Lower leg skin (tissue), 3 donors: ENCODE measurements around the gene YPEL5.

ENCODE experiments used
- POLR2A ChIP-seq, 2 donors: fragments of 450-650 bp; IDR thresholded peaks; one replicate each; pipeline ENCODE4 v1.6.1; 2016 to 2017; ENCODE audit warnings: antibody characterized with exemption in 2 of 2, mild to moderate bottlenecking in 1 of 2, moderate library complexity in 1 of 2
- TF ChIP-seq, protein P1 (sequence below), 3 donors: fragments of 450-650 bp; IDR thresholded peaks; one replicate each; pipeline ENCODE4 v1.5.1; 2016; ENCODE audit warnings: antibody characterized with exemption in 3 of 3, mild to moderate bottlenecking in 3 of 3, moderate library complexity in 2 of 3

DNA sequence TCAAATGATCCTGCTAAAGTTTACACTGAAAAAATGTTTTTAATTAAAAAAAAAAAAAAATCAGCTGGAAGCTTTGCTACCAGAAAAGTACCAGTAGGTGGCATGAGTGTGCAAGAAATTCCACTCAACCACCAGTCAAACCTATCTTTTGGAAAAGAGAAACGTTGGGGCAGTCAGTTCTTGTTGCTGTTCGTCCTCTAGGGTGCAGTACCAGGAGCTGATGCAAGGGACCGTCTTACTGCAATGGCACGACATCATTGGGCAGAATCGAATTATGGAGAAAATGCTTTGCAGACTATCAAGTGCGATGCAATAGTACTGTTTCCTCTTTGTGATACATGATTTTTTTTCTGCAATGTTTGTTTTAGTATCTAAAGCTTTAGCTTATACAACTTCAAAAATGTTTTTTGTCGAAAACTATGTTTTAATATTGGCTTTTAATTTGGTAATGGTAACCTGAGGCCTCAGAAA, 18.3 kb downstream of the YPEL5 start:
- TF ChIP-seq, protein P1, sequence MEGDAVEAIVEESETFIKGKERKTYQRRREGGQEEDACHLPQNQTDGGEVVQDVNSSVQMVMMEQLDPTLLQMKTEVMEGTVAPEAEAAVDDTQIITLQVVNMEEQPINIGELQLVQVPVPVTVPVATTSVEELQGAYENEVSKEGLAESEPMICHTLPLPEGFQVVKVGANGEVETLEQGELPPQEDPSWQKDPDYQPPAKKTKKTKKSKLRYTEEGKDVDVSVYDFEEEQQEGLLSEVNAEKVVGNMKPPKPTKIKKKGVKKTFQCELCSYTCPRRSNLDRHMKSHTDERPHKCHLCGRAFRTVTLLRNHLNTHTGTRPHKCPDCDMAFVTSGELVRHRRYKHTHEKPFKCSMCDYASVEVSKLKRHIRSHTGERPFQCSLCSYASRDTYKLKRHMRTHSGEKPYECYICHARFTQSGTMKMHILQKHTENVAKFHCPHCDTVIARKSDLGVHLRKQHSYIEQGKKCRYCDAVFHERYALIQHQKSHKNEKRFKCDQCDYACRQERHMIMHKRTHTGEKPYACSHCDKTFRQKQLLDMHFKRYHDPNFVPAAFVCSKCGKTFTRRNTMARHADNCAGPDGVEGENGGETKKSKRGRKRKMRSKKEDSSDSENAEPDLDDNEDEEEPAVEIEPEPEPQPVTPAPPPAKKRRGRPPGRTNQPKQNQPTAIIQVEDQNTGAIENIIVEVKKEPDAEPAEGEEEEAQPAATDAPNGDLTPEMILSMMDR (IDR thresholded peaks at IDR 0.05) = peak in 1 of 3 donors; percentile 53
- no peak for TF ChIP-seq POLR2A (IDR thresholded peaks at IDR 0.05)
